Measurements from ENCODE around the gene MAPK7. TPM values are rescaled to one million over a fixed set of nuclear protein-coding genes. Genes with fewer than 3 reads are reported as not detected.

The MAPK7 gene
- 14.0 and 17.3 TPM in 2 replicates for total RNA-seq

DNA sequence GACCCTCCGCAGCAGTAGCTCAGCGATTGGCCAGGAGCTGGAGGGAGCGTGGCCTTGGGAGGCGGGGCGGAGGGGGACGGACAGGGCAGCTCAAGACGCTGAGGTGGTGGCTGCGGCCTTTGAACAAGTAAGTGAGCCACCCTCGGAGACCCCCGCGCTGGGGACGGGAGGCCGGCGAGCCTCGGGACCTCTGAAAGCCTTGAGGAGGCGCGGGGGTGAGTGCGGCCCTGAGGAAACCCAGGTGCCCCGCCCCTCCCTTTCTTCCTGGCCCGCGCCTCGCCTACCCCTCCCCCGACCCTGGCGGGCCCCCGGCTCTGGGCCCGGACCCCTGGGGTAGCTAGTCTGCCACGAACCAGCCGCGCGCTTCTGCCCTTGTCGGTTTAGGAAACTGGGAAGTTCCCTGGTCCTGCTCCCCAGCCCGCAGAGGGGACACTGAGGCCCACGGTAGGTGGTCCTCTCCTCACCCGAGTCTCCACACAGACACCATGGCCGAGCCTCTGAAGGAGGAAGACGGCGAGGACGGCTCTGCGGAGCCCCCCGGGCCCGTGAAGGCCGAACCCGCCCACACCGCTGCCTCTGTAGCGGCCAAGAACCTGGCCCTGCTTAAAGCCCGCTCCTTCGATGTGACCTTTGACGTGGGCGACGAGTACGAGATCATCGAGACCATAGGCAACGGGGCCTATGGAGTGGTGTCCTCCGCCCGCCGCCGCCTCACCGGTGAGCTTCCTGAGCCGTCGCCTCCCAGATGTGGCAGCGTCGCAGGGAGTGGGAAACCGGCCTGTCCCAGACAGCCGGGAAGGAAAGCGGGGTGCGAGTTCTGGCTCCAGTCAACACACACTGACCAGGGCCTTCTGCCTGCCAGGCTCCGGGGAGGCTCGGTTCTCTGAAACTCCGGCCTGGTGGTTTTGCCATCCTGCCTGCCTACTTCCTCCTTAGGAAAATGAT lies at the start of gene MAPK7:
TSS of gene MAPK7 (plus strand) at position 83 of the 945 bp plus-strand sequence. CDS start at position 486, 403 bp downstream.

DNA sequence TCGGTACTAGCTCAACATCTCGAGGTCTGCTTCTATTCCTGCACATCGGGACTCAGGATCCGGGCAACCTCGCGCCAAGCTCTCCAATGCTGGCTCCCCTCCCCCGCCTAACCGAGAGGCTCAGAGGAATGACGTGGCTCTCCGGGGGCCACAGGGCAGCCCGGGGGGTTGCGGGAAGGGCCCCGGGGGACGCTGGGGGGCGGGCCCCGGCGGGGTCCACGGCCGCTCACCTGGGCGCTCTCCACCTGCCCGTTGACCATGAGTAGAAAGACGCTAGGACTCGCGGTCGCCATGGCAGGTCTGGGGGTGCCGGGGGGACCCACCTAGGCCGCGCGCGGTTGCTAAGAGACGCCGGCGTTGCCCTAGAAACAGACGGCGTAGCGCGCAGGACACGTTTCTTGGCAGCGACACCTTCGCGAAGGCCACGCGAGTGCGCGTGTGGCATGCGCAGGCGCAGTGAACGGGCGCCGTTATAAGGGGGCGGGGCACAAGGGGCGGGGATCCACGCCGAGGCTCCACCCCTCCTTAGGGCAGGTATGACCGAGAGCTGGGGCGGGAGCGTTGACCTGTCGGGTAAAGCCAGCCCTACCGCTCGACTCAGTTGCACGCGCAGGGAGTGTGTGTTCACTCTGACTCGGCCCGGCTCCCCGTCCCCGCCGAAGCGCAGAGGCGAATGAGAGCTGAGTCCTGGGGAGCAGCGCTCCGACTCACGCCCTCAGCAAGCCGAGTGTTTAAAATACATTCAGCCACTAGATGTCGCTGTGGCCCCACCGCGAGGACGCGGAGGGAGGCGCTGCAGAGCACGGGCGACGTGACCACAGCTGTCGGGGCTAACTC lies 15.8 kb upstream of the MAPK7 start, which contains the start of gene B9D1:
TSS of gene B9D1 (minus strand) at position 447 of the 837 bp plus-strand sequence. CDS start at position 293, 154 bp downstream.

DNA sequence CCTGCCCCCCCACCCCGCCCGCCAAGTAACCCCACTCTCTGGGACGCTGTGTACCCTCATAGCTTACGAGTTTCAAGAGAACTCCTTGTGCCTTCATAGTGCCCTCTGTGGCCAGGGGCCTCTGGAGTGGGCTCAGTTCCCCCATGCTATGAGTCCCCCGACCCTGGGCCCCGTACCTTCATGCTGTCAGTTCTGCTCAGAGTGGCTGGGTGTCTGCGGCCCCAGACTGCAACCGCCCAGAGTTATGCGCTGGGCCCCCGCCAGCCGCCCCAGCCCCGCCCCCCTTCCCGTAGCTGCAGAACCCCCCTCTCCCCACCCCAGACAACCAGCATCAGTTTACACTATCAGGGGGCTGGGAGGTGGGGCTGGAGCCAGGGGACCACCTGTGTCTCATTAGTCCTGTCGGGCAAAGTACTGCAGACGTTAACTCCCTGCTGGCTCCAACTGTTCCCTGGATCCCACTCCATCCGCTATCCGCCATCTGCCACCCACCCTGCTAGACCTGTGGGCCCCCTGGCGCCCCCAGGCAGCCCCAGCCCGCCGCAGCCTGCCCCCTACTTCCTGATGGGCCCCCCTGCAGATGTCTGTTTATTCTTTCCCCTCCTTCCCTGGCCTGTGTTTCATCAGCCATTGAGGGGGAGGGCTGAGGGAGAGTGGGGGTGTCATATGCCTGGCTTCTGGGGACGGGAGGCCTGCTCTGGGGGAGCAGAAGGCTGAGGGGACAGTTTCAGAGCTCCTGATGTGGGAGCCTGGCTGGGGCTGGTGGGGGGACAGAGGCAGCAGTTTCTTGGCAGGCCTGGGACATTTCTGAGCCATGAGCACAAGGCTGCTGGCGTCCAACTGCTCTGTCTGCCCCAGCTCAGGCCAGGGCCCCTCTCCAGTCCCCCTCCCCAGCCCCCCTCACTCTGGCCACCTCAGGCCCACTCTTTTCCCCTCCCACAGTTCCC lies 8.9 kb downstream of the MAPK7 start, which contains the start of gene MFAP4:
TSS of gene MFAP4 (minus strand) at position 217 of the 947 bp plus-strand sequence. CDS start at position 182, 35 bp downstream.

DNA sequence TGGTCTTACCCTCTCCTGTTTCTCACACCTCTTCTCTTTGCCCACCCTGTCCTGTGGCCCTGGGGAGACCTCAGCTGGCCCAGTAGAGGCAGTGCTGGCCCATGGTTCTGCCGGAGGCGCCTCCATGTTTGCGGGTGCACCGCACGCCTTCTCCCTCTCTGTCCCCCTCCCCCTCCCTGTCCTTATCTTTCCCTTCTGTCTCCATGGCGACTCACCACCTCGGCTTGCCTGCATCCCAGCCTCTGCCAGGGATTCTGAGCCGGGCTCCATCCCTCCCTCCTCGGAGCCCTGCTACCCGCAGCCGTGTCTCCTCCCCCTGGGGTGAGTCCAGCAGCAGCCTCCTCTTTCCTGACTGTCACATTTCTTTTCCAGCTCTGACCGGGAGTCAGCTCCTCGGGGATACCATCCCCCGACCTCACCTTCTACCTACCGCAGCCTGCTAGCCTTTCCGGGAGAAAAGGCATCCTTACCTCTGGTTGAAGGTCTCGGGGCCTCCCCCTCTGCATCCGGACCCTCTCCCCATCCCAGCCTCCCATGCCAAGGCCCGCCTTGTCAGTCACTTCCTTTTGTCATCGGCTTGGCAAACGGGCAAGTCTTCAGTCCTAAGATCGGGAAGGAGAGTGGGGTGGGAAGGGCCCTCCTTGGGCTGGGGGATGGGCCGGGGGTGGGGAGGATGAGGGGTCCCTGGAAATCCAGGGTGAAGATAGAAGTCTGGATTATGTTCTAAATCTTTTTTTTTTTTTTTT lies 32.8 kb downstream of the MAPK7 start, which contains the start of gene RNF112:
TSS of gene RNF112 (plus strand) at position 358 of the 746 bp plus-strand sequence. CDS start at position 535, 177 bp downstream.

Other genes starting within 250 kb of the MAPK7 start
- gene EPN2, start 141.1 kb upstream of the MAPK7 start, total RNA-seq, result 24.1 and 29.3 TPM in 2 replicates
- 23.0 and 27.6 TPM in 2 replicates for gene B9D1, start 15.8 kb upstream of the MAPK7 start, total RNA-seq
- gene MFAP4, start 8.7 kb downstream of the MAPK7 start, total RNA-seq, result not detected in 2 replicates
- not detected in 2 replicates for gene RNF112, start 32.7 kb downstream of the MAPK7 start, total RNA-seq
- 0.99 and 2.9 TPM in 2 replicates for gene SLC47A1, start 155.4 kb downstream of the MAPK7 start, total RNA-seq

Data from airway epithelial cell (primary cell).